ENCODE data around the gene STAC3. TPM values are rescaled to one million over a fixed set of nuclear protein-coding genes. Genes with fewer than 3 reads are reported as not detected.
A peak's percentile ranks its signal among the peaks of the same experiment; 100 is the strongest.

Gene STAC3
- total RNA-seq, 1 experiment from 2014 or later, result 2.8 TPM

GRCh38 chr12:57243521-57244311 lies 7.3 kb downstream of the STAC3 start:
- peak overlapping the region; percentile 44 for H3K4me2 ChIP-seq (ENCODE audit: insufficient read depth, insufficient read length, low read length)
- peaks cover 20% of the 10 kb centered on the region for H3K23me2 ChIP-seq (ENCODE audit: insufficient read length, low read depth, low read length, poor library complexity, severe bottlenecking)
- no peak overlapping the region for H2AFZ ChIP-seq (ENCODE audit: low read length)
- TF ChIP-seq CTCF (conservative IDR thresholded peaks at IDR 0.05), result peak; percentile 94
- no peak overlapping the region for H2BK15ac ChIP-seq (ENCODE audit: low read depth, low read length)
- H2BK12ac ChIP-seq (ENCODE audit: insufficient read length, low read depth, low read length), result no peak overlapping the region
- H3K9me3 Mint-ChIP-seq, result no peaks in the 10 kb centered on the region
- no peak overlapping the region for H3K23ac ChIP-seq (ENCODE audit: insufficient read length, low read depth, low read length)
- no peaks in the 10 kb centered on the region for H3K79me1 ChIP-seq (ENCODE audit: insufficient read depth, low read depth, low read length, poor library complexity, severe bottlenecking)
- H3K36me3 Mint-ChIP-seq (ENCODE audit: insufficient read depth in 1 of 3, low read depth in 3 of 3), result peaks cover 0 to 3% (median 2%) of the 10 kb centered on the region in 3 experiments; a peak in 2 of 7 replicates
- no peak overlapping the region for H4K8ac ChIP-seq (replicated peaks; ENCODE audit: insufficient read length, low read depth, low read length)
- no peak overlapping the region for H3K14ac ChIP-seq (ENCODE audit: insufficient read depth, low read length)
- peaks cover 55 to 64% of the 10 kb centered on the region in 2 experiments for H3K4me1 Mint-ChIP-seq
- H3K4ac ChIP-seq (ENCODE audit: low read depth, low read length), result no peak overlapping the region
- H3K27ac Mint-ChIP-seq, result no peak overlapping the region
- WGBS (ENCODE audit: extremely low coverage, insufficient read length, low lambda C conversion rate), result no CpG with 5 or more reads among the region's 41 CpGs
- peaks cover 58% of the 10 kb centered on the region for H3K27me3 Mint-ChIP-seq (ENCODE audit: low read depth)
- H2BK20ac ChIP-seq (ENCODE audit: low read depth, low read length, poor library complexity, severe bottlenecking), result no peak overlapping the region
- H3K79me2 ChIP-seq (ENCODE audit: insufficient read depth, low read length), result no peaks in the 10 kb centered on the region
- H3K4me1 ChIP-seq (ENCODE audit: insufficient read depth, low read length), result 0 out of 2 replicates have a peak, but pooled peaks cover 4% of the 10 kb centered on the region
- H3K27me3 ChIP-seq (ENCODE audit: insufficient read depth, low read length), result peaks cover 32% of the 10 kb centered on the region
- H4K5ac ChIP-seq (ENCODE audit: insufficient read length, low read depth, low read length), result no peak overlapping the region
- H3K9me3 ChIP-seq (ENCODE audit: control insufficient read depth, low read depth, low read length), result no peaks in the 10 kb centered on the region
- H4K91ac ChIP-seq (ENCODE audit: insufficient read length, low read depth, low read length), result no peak overlapping the region
- no peak overlapping the region for H2BK120ac ChIP-seq (ENCODE audit: low read depth, low read length, poor library complexity, severe bottlenecking)
- no peak overlapping the region for H3K18ac ChIP-seq (ENCODE audit: insufficient read length, low read depth, low read length)
- no peak overlapping the region for H3T11ph ChIP-seq (ENCODE audit: low read length)
- H2AK5ac ChIP-seq (ENCODE audit: insufficient read length, low read length), result no peak overlapping the region
- peak; percentile 96 for DNase-seq
- H2BK5ac ChIP-seq (ENCODE audit: insufficient read length, low read length), result no peak overlapping the region
- H4K20me1 ChIP-seq (ENCODE audit: control insufficient read depth, insufficient read depth, insufficient read length), result no peaks in the 10 kb centered on the region
- no peak overlapping the region for H3K56ac ChIP-seq (ENCODE audit: insufficient read length, low read depth, low read length)
- peak overlapping the region; percentile 74 to 84 for H3K4me3 Mint-ChIP-seq
- H3K9ac ChIP-seq (ENCODE audit: extremely low read depth, insufficient read length, low read length), result no peak overlapping the region
- no peak overlapping the region for H3K27ac ChIP-seq (ENCODE audit: insufficient read length, low read depth, low read length)

Measured in H9 (cell line).